ENCODE measurements around the gene CTNNA2. TPM values are rescaled to one million over a fixed set of nuclear protein-coding genes. Genes with fewer than 3 reads are reported as not detected.

The CTNNA2 gene
- total RNA-seq, 4 donors from 2014 or later = 0.19 TPM; not detected in 3

- no peak for ATAC-seq (ENCODE audit: low FRiP score)
- no peak for TF ChIP-seq CTCF (IDR thresholded peaks at IDR 0.05)
- DNase-seq (ENCODE audit: low spot score) = no peak
Measured at GRCh38 chr2:80299661-80300060, 786.8 kb downstream of the CTNNA2 start.

GRCh38 chr2:80300346-80300745 lies 787.5 kb downstream of the CTNNA2 start:
- ATAC-seq (ENCODE audit: low FRiP score) (no peak), DNase-seq (ENCODE audit: low spot score) (no peak)
- TF ChIP-seq CTCF (IDR thresholded peaks at IDR 0.05) = no peak

GRCh38 chr2:80300954-80301353 lies 788.1 kb downstream of the CTNNA2 start:
- ATAC-seq (ENCODE audit: low FRiP score) (no peak), DNase-seq (ENCODE audit: low spot score) (no peak)
- no peak for TF ChIP-seq CTCF (IDR thresholded peaks at IDR 0.05)

GRCh38 chr2:80302001-80302313 lies 789.1 kb downstream of the CTNNA2 start:
- DNase-seq (ENCODE audit: low spot score) = no peak
- no peak for ATAC-seq (ENCODE audit: low FRiP score)
- no peak for TF ChIP-seq CTCF (IDR thresholded peaks at IDR 0.05)

- no peak for TF ChIP-seq CTCF (IDR thresholded peaks at IDR 0.05)
- DNase-seq (ENCODE audit: low spot score) (no peak), ATAC-seq (ENCODE audit: low FRiP score) (no peak)
Measured at GRCh38 chr2:80302314-80303005, 789.6 kb downstream of the CTNNA2 start.

- DNase-seq (ENCODE audit: low spot score) = no peak
- TF ChIP-seq CTCF (IDR thresholded peaks at IDR 0.05) = no peak
- peak; percentile 72 for ATAC-seq (ENCODE audit: low FRiP score)
Measured at GRCh38 chr2:80303006-80303908, 790.4 kb downstream of the CTNNA2 start.

Data from omental fat pad (tissue), 4 donors.